Gastrocnemius medialis (tissue), 4 donors: ENCODE measurements around the gene CACNG3. TPM values are rescaled to one million over a fixed set of nuclear protein-coding genes. Genes with fewer than 3 reads are reported as not detected.

Experiments
- ATAC-seq, 2 donors: fragments of 150-250 bp; one replicate each; pipeline ENCODE4 v1.9.1; 2016
- DNase-seq, 2 donors: peaks; one replicate each; pipeline ENCODE4 v3.0.0-alpha.2; 2019
- H3K27ac ChIP-seq, 4 donors: fragments of 200-600 bp; sonication (generic); 1 replicate in 1 of 4; 2 replicates in 3 of 4; pipeline ENCODE4 v1.5.1; 2016 to 2018; ENCODE audit warnings: mild to moderate bottlenecking in 2 of 4, moderate library complexity in 1 of 4
- H3K27me3 ChIP-seq, 3 donors: fragments of 200-600 bp; sonication (generic) in 2 of 3; 1 replicate in 1 of 3; 2 replicates in 2 of 3; pipeline versions ENCODE4 v1.5.1 to v1.6.0; 2016 to 2019; ENCODE audit warnings: mild to moderate bottlenecking in 1 of 3, moderate library complexity in 1 of 3
- H3K36me3 ChIP-seq, 2 donors: fragments of 200-600 bp; sonication (generic) in 1 of 2; one replicate each; pipeline ENCODE4 v1.5.1; 2017 to 2018
- H3K4me1 ChIP-seq, 2 donors: fragments of 200-600 bp; sonication (generic) in 1 of 2; one replicate each; pipeline ENCODE4 v1.5.1; 2016 to 2017; ENCODE audit warnings: mild to moderate bottlenecking in 2 of 2
- H3K4me3 ChIP-seq, 4 donors: fragments of 200-600 bp; sonication (generic) in 3 of 4; 1 replicate in 1 of 4; 2 replicates in 3 of 4; pipeline ENCODE4 v1.5.1; 2016 to 2019; ENCODE audit warnings: mild to moderate bottlenecking in 2 of 4
- H3K9me3 ChIP-seq, 3 donors: fragments of 200-600 bp; sonication (generic) in 2 of 3; 1 replicate in 1 of 3; 2 replicates in 2 of 3; pipeline ENCODE4 v1.5.1; 2016 to 2019
- POLR2A ChIP-seq, 2 donors: fragments of 450-650 bp; IDR thresholded peaks; one replicate each; pipeline ENCODE4 v1.6.1; 2017; ENCODE audit warnings: antibody characterized with exemption in 2 of 2, mild to moderate bottlenecking in 2 of 2, moderate library complexity in 2 of 2
- in situ Hi-C, 4 donors: fragments of 200-750 bp; cut with MboI; loops; one replicate each; pipeline versions ENCODE4 v1.15.0 to v1.8.0; 2017; ENCODE audit warnings: low sequenced_read_pairs in 4 of 4
- intact Hi-C: fragments of 100-400 bp; cut with DNase I; formaldehyde crosslinking; loops from one replicate; pipeline ENCODE4 v1.15.1; 2023; ENCODE audit warnings: low total_unique reads
- total RNA-seq, 4 donors: library from RNA; depleted of rRNA; stranded (reverse); fragments of >200 nt; gene quantifications; one replicate each; pipeline versions ENCODE4 v1.1.0 to v1.2.3, GENCODE V29; 2016
- TF ChIP-seq, protein P1 (sequence below), 5 experiments: fragments of 450-650 bp in 3 of 5; fragments of 200-600 bp in 2 of 5; sonication (generic) in 2 of 5; IDR thresholded peaks in 4 of 5; conservative IDR thresholded peaks in 1 of 5; 1 replicate in 4 of 5; 2 replicates in 1 of 5; pipeline ENCODE4 v1.5.1; 2016 to 2019; ENCODE audit warnings: antibody characterized with exemption in 5 of 5, mild to moderate bottlenecking in 3 of 5, moderate library complexity in 3 of 5

Gene CACNG3
- total RNA-seq, 4 donors from 2014 or later, result not detected

DNA sequence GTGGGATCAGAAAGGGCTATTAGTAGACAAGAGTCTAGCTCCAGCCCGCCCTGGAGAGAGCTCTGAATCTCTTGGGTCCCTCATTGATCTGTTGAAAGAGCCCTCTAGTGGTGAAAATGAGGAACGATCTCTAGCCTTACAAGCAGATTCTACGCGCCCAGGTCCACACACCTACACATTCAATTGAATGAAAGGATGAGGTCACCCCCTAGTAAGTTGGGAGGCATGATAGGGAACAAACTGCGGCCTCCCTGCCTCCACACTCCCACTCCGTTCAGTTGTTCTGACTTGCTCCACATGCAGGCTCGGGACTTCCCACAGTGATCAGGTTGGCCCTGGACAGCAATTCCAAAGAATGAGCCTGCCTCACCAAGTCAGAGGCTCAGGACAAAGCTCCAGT is 2.9 kb upstream of the CACNG3 start:
- H3K4me1 ChIP-seq, result no peaks in the 10 kb centered on the region
- no peaks in the 10 kb centered on the region for H3K9me3 ChIP-seq
- ATAC-seq (no peak), DNase-seq (no peak)
- intact Hi-C loops (no loop called here), in situ Hi-C loops (no loop called here)
- TF ChIP-seq POLR2A (IDR thresholded peaks at IDR 0.05), result no peak
- TF ChIP-seq, protein P1, sequence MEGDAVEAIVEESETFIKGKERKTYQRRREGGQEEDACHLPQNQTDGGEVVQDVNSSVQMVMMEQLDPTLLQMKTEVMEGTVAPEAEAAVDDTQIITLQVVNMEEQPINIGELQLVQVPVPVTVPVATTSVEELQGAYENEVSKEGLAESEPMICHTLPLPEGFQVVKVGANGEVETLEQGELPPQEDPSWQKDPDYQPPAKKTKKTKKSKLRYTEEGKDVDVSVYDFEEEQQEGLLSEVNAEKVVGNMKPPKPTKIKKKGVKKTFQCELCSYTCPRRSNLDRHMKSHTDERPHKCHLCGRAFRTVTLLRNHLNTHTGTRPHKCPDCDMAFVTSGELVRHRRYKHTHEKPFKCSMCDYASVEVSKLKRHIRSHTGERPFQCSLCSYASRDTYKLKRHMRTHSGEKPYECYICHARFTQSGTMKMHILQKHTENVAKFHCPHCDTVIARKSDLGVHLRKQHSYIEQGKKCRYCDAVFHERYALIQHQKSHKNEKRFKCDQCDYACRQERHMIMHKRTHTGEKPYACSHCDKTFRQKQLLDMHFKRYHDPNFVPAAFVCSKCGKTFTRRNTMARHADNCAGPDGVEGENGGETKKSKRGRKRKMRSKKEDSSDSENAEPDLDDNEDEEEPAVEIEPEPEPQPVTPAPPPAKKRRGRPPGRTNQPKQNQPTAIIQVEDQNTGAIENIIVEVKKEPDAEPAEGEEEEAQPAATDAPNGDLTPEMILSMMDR (IDR thresholded peaks at IDR 0.05 in 4 of 5, conservative IDR thresholded peaks at IDR 0.05 in 1 of 5), result peak in 2 of 5 experiments; percentile 11 to 36
- no peak overlapping the region for H3K27ac ChIP-seq
- H3K36me3 ChIP-seq, result no peaks in the 10 kb centered on the region
- H3K4me3 ChIP-seq, result no peak overlapping the region
- H3K27me3 ChIP-seq, result peaks cover 0 to 13% (median 0%) of the 10 kb centered on the region in 3 donors

GRCh38 chr16:24257958-24258357 is 1.8 kb downstream of the CACNG3 start:
- Histone ChIP-seq H3K27me3 (peaks cover 0 to 13% (median 0%) of the 10 kb centered on the region in 3 donors), H3K36me3 (no peaks in the 10 kb centered on the region), H3K27ac (no peak overlapping the region), H3K4me3 (no peak overlapping the region), H3K9me3 (no peaks in the 10 kb centered on the region), H3K4me1 (no peaks in the 10 kb centered on the region)
- TF ChIP-seq, protein P1 (IDR thresholded peaks at IDR 0.05 in 4 of 5, conservative IDR thresholded peaks at IDR 0.05 in 1 of 5), result no peak
- TF ChIP-seq POLR2A (IDR thresholded peaks at IDR 0.05), result no peak
- intact Hi-C loops (no loop called here), in situ Hi-C loops (no loop called here)
- ATAC-seq (no peak), DNase-seq (no peak)

- intact Hi-C loops, result no loop called here
- H3K27me3 ChIP-seq, result peaks cover 0 to 13% (median 0%) of the 10 kb centered on the region in 3 donors
Measured at GRCh38 chr16:24258791-24259190, 2.7 kb downstream of the CACNG3 start.

GRCh38 chr16:24262816-24263215 is 6.7 kb downstream of the CACNG3 start:
- in situ Hi-C loops, result no loop called here
- TF ChIP-seq POLR2A (IDR thresholded peaks at IDR 0.05), result no peak
- TF ChIP-seq, protein P1 (IDR thresholded peaks at IDR 0.05 in 4 of 5, conservative IDR thresholded peaks at IDR 0.05 in 1 of 5), result no peak
- no peaks in the 10 kb centered on the region for H3K9me3 ChIP-seq
- H3K4me1 ChIP-seq, result no peaks in the 10 kb centered on the region
- DNase-seq (no peak), ATAC-seq (no peak)
- no peak overlapping the region for H3K4me3 ChIP-seq
- intact Hi-C loops, result no loop called here
- no peaks in the 10 kb centered on the region for H3K27me3 ChIP-seq
- H3K36me3 ChIP-seq, result no peaks in the 10 kb centered on the region
- H3K27ac ChIP-seq, result no peak overlapping the region

More at GRCh38 chr16:24258791-24259190, 2.7 kb downstream of the CACNG3 start:
- TF ChIP-seq, protein P1 (IDR thresholded peaks at IDR 0.05 in 4 of 5, conservative IDR thresholded peaks at IDR 0.05 in 1 of 5), result no peak
- TF ChIP-seq POLR2A (IDR thresholded peaks at IDR 0.05), result no peak
- Histone ChIP-seq H3K4me3 (no peak overlapping the region), H3K36me3 (no peaks in the 10 kb centered on the region), H3K4me1 (no peaks in the 10 kb centered on the region), H3K9me3 (no peaks in the 10 kb centered on the region), H3K27ac (no peak overlapping the region)
- ATAC-seq (no peak), DNase-seq (no peak)
- in situ Hi-C loops, result no loop called here
